ENCODE data around the gene EFNB3.

- no peak for TF ChIP-seq EZH2phosphoT487 (IDR thresholded peaks at IDR 0.05; ENCODE audit: borderline replicate concordance, low read length)
- TF ChIP-seq, protein P1, sequence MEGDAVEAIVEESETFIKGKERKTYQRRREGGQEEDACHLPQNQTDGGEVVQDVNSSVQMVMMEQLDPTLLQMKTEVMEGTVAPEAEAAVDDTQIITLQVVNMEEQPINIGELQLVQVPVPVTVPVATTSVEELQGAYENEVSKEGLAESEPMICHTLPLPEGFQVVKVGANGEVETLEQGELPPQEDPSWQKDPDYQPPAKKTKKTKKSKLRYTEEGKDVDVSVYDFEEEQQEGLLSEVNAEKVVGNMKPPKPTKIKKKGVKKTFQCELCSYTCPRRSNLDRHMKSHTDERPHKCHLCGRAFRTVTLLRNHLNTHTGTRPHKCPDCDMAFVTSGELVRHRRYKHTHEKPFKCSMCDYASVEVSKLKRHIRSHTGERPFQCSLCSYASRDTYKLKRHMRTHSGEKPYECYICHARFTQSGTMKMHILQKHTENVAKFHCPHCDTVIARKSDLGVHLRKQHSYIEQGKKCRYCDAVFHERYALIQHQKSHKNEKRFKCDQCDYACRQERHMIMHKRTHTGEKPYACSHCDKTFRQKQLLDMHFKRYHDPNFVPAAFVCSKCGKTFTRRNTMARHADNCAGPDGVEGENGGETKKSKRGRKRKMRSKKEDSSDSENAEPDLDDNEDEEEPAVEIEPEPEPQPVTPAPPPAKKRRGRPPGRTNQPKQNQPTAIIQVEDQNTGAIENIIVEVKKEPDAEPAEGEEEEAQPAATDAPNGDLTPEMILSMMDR (IDR thresholded peaks at IDR 0.05; ENCODE audit: low read depth, low read length, poor library complexity, severe bottlenecking): no peak
Measured at GRCh38 chr17:7701681-7702080, 3.3 kb upstream of the EFNB3 start.

Measured in DOHH2 (cell line).